DOHH2 (cell line): ENCODE results near the gene IMMP2L.

Experiments used
- H3F3A ChIP-seq: fragments of 200-600 bp; sonication (generic), shearing (Covaris generic); 2 replicates; pipeline ENCODE4 v1.6.0; 2016; ENCODE audit warnings: antibody characterized with exemption, mild to moderate bottlenecking; ENCODE audit not compliant: control insufficient read depth, insufficient read depth
- H3K27ac ChIP-seq: fragments of 200-600 bp; sonication (generic); 2 replicates; pipeline ENCODE4 v1.5.1; 2014; ENCODE audit warnings: low read depth, mild to moderate bottlenecking, low read length, moderate library complexity
- H3K27me3 ChIP-seq: fragments of 200-600 bp; sonication (generic); 2 replicates; pipeline ENCODE4 v1.6.1; 2014; ENCODE audit warnings: mild to moderate bottlenecking, low read length, mixed read lengths; ENCODE audit not compliant: control insufficient read depth
- H3K36me3 ChIP-seq: fragments of 200-600 bp; sonication (generic); 2 replicates; pipeline ENCODE4 v1.6.1; 2014; ENCODE audit warnings: mild to moderate bottlenecking, low read length, moderate library complexity, mixed read lengths; ENCODE audit not compliant: control insufficient read depth
- H3K4me1 ChIP-seq: fragments of 200-600 bp; sonication (generic); 2 replicates; pipeline ENCODE4 v1.6.1; 2014; ENCODE audit warnings: mild to moderate bottlenecking, low read length, mixed read lengths; ENCODE audit not compliant: control insufficient read depth
- H3K4me2 ChIP-seq: fragments of 200-600 bp; sonication (generic); 2 replicates; pipeline ENCODE4 v1.6.0; 2014; ENCODE audit warnings: mild to moderate bottlenecking, low read length, moderate library complexity
- H3K4me3 ChIP-seq: fragments of 200-600 bp; sonication (generic); 2 replicates; pipeline ENCODE4 v1.5.1; 2014; ENCODE audit warnings: mild to moderate bottlenecking, low read length, mixed read lengths
- H3K79me2 ChIP-seq: fragments of 200-600 bp; sonication (generic); 2 replicates; pipeline ENCODE4 v1.6.1; 2014; ENCODE audit warnings: mild to moderate bottlenecking, low read length, mixed read lengths; ENCODE audit not compliant: control insufficient read depth
- H3K9me2 ChIP-seq: fragments of 200-600 bp; sonication (generic); replicated peaks from 2 replicates; pipeline ENCODE4 v1.6.1; 2014; ENCODE audit warnings: mild to moderate bottlenecking, low read length, mixed read lengths; ENCODE audit not compliant: control insufficient read depth
- H3K9me3 ChIP-seq: fragments of 200-600 bp; sonication (generic); 2 replicates; pipeline ENCODE4 v1.6.1; 2014; ENCODE audit warnings: antibody characterized with exemption, low read length, mixed read lengths; ENCODE audit not compliant: control insufficient read depth, insufficient read depth
- H4K20me1 ChIP-seq: fragments of 200-600 bp; sonication (generic); 2 replicates; pipeline ENCODE4 v1.6.0; 2014; ENCODE audit warnings: low read depth, mild to moderate bottlenecking, antibody characterized with exemption, low read length, moderate library complexity; ENCODE audit not compliant: control insufficient read depth, insufficient read depth
- EZH2phosphoT487 ChIP-seq: fragments of 200-600 bp; sonication (generic); IDR thresholded peaks from 2 replicates; pipeline ENCODE4 v1.6.1; 2017; ENCODE audit warnings: borderline replicate concordance, mild to moderate bottlenecking, antibody characterized with exemption, low read length, moderate library complexity, mixed read lengths
- TF ChIP-seq, protein P1 (sequence below): fragments of 200-600 bp; sonication (generic); IDR thresholded peaks from one replicate; pipeline ENCODE4 v1.5.1; 2014; ENCODE audit warnings: antibody characterized with exemption, mild to moderate bottlenecking, low read depth, low read length; ENCODE audit not compliant: poor library complexity, severe bottlenecking

IMMP2L gene

DNA sequence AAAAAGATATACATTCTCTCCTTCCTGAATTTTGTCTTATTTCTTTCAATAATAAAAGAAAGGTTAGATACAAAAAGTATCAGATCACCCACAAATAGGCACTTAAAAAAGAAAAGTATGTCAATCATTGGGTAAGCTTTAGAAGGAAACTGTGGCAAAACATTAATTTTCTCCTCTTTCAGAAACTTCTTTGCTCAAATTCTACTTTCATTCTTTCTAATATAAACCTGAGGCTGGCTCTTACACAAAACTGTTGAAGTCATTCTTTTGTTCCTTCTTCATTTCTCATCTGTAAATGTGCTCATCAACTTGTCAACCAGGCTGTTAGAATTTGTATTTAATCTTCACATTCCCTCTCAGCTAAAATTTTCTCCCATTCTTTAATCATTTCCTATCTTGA, 346.7 kb downstream of the IMMP2L start:
- H3K4me1 ChIP-seq = no peaks in the 10 kb centered on the region
- no peak overlapping the region for H3K4me3 ChIP-seq
- H3K4me2 ChIP-seq = no peak overlapping the region
- H3K9me3 ChIP-seq = no peaks in the 10 kb centered on the region
- no peak overlapping the region for H3K27ac ChIP-seq
- no peak for TF ChIP-seq EZH2phosphoT487
- TF ChIP-seq, protein P1, sequence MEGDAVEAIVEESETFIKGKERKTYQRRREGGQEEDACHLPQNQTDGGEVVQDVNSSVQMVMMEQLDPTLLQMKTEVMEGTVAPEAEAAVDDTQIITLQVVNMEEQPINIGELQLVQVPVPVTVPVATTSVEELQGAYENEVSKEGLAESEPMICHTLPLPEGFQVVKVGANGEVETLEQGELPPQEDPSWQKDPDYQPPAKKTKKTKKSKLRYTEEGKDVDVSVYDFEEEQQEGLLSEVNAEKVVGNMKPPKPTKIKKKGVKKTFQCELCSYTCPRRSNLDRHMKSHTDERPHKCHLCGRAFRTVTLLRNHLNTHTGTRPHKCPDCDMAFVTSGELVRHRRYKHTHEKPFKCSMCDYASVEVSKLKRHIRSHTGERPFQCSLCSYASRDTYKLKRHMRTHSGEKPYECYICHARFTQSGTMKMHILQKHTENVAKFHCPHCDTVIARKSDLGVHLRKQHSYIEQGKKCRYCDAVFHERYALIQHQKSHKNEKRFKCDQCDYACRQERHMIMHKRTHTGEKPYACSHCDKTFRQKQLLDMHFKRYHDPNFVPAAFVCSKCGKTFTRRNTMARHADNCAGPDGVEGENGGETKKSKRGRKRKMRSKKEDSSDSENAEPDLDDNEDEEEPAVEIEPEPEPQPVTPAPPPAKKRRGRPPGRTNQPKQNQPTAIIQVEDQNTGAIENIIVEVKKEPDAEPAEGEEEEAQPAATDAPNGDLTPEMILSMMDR = no peak
- no peaks in the 10 kb centered on the region for H4K20me1 ChIP-seq
- H3K27me3 ChIP-seq = no peaks in the 10 kb centered on the region
- H3K9me2 ChIP-seq = no peaks in the 10 kb centered on the region
- no peaks in the 10 kb centered on the region for H3K36me3 ChIP-seq
- H3K79me2 ChIP-seq = no peaks in the 10 kb centered on the region
- no peaks in the 10 kb centered on the region for H3F3A ChIP-seq

DNA sequence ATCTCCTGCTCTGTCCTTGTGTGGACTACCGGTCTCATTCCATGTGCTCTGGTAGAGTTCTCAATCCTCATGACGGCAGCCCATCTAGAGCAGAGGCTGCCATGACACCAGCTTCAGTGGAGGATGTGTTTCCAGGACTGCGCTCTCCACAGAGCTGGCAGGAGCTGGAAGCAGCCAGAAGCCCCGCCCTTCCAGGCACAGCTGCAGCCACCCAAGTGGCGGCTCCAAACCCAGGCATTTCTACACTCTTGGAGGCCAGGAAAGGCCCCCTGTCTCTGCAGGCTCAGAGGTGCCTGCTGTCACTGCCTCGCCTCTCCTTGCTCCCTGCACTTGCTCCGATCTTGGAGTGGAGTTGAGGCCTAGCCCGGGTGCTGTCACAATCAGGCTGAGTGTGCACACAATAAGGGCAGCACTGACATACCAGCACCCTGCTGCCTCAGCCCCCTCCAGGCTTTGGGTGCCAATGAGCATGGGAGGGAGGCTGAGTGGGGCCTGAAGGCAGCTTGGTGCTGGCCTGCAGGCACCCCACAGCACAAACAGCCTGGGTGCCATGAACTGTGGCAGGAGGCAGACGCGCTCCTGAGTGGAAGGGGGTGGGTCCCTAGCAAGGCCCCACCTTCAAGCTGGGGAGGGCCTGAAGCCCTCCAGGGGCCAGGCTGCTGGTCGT, 349.3 kb downstream of the IMMP2L start:
- Histone ChIP-seq H3K9me3 (no peaks in the 10 kb centered on the region), H3F3A (no peaks in the 10 kb centered on the region), H3K4me3 (no peak overlapping the region), H3K27ac (no peak overlapping the region), H3K4me1 (no peaks in the 10 kb centered on the region), H3K79me2 (no peaks in the 10 kb centered on the region), H4K20me1 (no peaks in the 10 kb centered on the region), H3K9me2 (no peaks in the 10 kb centered on the region), H3K36me3 (no peaks in the 10 kb centered on the region), H3K27me3 (no peaks in the 10 kb centered on the region), H3K4me2 (no peak overlapping the region)
- TF ChIP-seq, protein P1 = no peak
- TF ChIP-seq EZH2phosphoT487 = no peak

DNA sequence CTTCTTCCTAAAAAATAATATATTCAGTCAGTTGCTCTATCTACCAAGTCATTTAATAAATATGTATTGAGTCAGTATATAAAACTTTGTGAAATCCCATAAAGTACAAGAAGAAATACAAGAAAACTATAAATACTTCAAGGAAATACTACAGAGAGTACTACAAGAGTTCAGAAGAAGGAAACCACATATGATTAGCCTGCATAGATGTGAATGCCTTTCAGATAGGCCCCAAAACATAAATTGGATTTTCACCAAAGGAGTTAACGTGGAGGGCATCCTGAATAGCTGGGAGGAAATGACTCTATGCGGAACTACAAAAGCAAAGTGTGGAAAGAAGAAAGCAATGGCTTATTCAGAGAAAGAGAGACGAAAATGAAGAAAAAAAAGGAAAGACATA, 351.3 kb downstream of the IMMP2L start:
- H3K79me2 ChIP-seq = no peaks in the 10 kb centered on the region
- no peaks in the 10 kb centered on the region for H3K4me1 ChIP-seq
- no peak overlapping the region for H3K27ac ChIP-seq
- no peaks in the 10 kb centered on the region for H3K36me3 ChIP-seq
- no peaks in the 10 kb centered on the region for H3F3A ChIP-seq
- no peaks in the 10 kb centered on the region for H3K27me3 ChIP-seq
- no peak overlapping the region for H3K4me3 ChIP-seq
- H3K9me2 ChIP-seq = no peaks in the 10 kb centered on the region
- H3K4me2 ChIP-seq = no peak overlapping the region
- no peaks in the 10 kb centered on the region for H3K9me3 ChIP-seq
- TF ChIP-seq EZH2phosphoT487 = no peak
- TF ChIP-seq, protein P1 = no peak
- H4K20me1 ChIP-seq = no peaks in the 10 kb centered on the region
